A549 (cell line): ENCODE measurements around the gene TBX18. TPM values are rescaled to one million over a fixed set of nuclear protein-coding genes. Genes with fewer than 3 reads are reported as not detected.

Experiments
- ATAC-seq, 2 experiments: fragments of 200-7000 bp in 1 of 2; fragments of >200 bp in 1 of 2; cut with Nextera tagmentation in 1 of 2; cut with Tn5 transposase in 1 of 2; 3 replicates each; pipeline versions ENCODE4 v1.8.0 to v1.9.1; 2018 to 2020; ENCODE audit warnings: mild to moderate bottlenecking in 1 of 2, moderate library complexity in 1 of 2
- CTCF ChIA-PET: fragments of 300-600 bp; sonication (Branson Sonifier 250); formaldehyde crosslinking; extraction: SDS; loops from one replicate; lab custom pipeline; 2021; ENCODE audit warnings: antibody characterized with exemption, inconsistent platforms; lab: Yijun Ruan, JAX
- POLR2A ChIA-PET: fragments of 350-600 bp; formaldehyde crosslinking; extraction: SDS; loops from one replicate; lab custom pipeline; 2021; ENCODE audit warnings: antibody characterized with exemption, inconsistent platforms; lab: Yijun Ruan, JAX
- DNase-seq, 2 experiments: peaks; one replicate each; pipeline versions ENCODE4 v3.0.0 to v3.0.0-alpha.2; 2011 to 2016; ENCODE audit warnings: low read depth in 1 of 2, low spot score in 1 of 2
- FAIRE-seq: peaks from 2 replicates; lab custom pipeline; 2011; peaks lifted over from hg19 to GRCh38; lab: Jason Lieb, UNC
- H3K27ac ChIP-seq, 2 experiments: fragments of >200 bp; sonication (Bioruptor Twin); formaldehyde crosslinking; 3 replicates each; pipeline ENCODE4 v1.5.1; 2016 to 2017
- H3K4me1 ChIP-seq: fragments of >200 bp; sonication (Bioruptor Twin); formaldehyde crosslinking; 3 replicates; pipeline ENCODE4 v1.6.1; 2016
- H3K4me2 ChIP-seq: fragments of >200 bp; sonication (Bioruptor Twin); formaldehyde crosslinking; 3 replicates; pipeline ENCODE4 v1.6.1; 2016
- H3K4me3 ChIP-seq: fragments of >200 bp; sonication (Bioruptor Twin); formaldehyde crosslinking; 3 replicates; pipeline ENCODE4 v1.5.1; 2016
- H3K9me3 ChIP-seq: fragments of >200 bp; sonication (Bioruptor Twin); formaldehyde crosslinking; 3 replicates; pipeline ENCODE4 v1.6.1; 2016
- CBX2 ChIP-seq: fragments of 200-600 bp; sonication (generic); IDR thresholded peaks from 2 replicates; pipeline ENCODE4 v1.6.1; 2016; ENCODE audit warnings: low read depth, mild to moderate bottlenecking, borderline replicate concordance
- CEBPB ChIP-seq, 2 experiments: fragments of >200 bp in 1 of 2; sonication (Bioruptor Twin) in 1 of 2; formaldehyde crosslinking in 1 of 2; IDR thresholded peaks; 2 replicates each; pipeline ENCODE4 v1.6.1; 2012 to 2016
- EP300 ChIP-seq, 2 experiments: fragments of >200 bp; sonication (Bioruptor Twin); formaldehyde crosslinking; IDR thresholded peaks; 2 replicates in 1 of 2; 3 replicates in 1 of 2; pipeline ENCODE4 v1.6.1; 2016 to 2017
- ESRRA ChIP-seq: fragments of 150-350 bp; IDR thresholded peaks from 2 replicates; pipeline ENCODE4 v1.6.1; 2014; ENCODE audit warnings: mild to moderate bottlenecking, low read length, borderline replicate concordance
- FOSL2 ChIP-seq, 2 experiments: fragments of 450-650 bp in 1 of 2; fragments of >200 bp in 1 of 2; sonication (Bioruptor Twin) in 1 of 2; formaldehyde crosslinking; IDR thresholded peaks; 2 replicates each; pipeline versions ENCODE4 v1.5.0 to v1.6.1; 2016 to 2020; ENCODE audit warnings: mild to moderate bottlenecking in 1 of 2, moderate library complexity in 1 of 2
- FOXS1 ChIP-seq: fragments of 250-450 bp; sonication (Bioruptor Pico); IDR thresholded peaks from 2 replicates; pipeline ENCODE4 v1.5.0; 2020; ENCODE audit warnings: mild to moderate bottlenecking, moderate library complexity
- HOXA7 ChIP-seq: fragments of 250-450 bp; sonication (Bioruptor Pico); IDR thresholded peaks from 2 replicates; pipeline ENCODE4 v1.5.0; 2020; ENCODE audit warnings: mild to moderate bottlenecking, moderate library complexity
- KDM1A ChIP-seq: fragments of 200-600 bp; sonication (generic); IDR thresholded peaks from 2 replicates; pipeline ENCODE4 v1.6.1; 2016; ENCODE audit warnings: low read depth, mild to moderate bottlenecking
- KDM5A ChIP-seq: fragments of 200-600 bp; sonication (generic); IDR thresholded peaks from 2 replicates; pipeline ENCODE4 v1.6.1; 2016; ENCODE audit warnings: antibody characterized with exemption, mild to moderate bottlenecking
- MAFK ChIP-seq: fragments of 450-650 bp; IDR thresholded peaks from 2 replicates; pipeline ENCODE4 v1.6.1; 2014; ENCODE audit not compliant: partially characterized antibody
- MAZ ChIP-seq: fragments of 150-350 bp; IDR thresholded peaks from 2 replicates; pipeline ENCODE4 v1.6.1; 2014; ENCODE audit warnings: antibody characterized with exemption, low read depth, low read length, borderline replicate concordance
- RARB ChIP-seq: fragments of 250-450 bp; sonication (Bioruptor Pico); IDR thresholded peaks from 2 replicates; pipeline ENCODE4 v1.8.0; 2021; ENCODE audit warnings: mild to moderate bottlenecking, moderate library complexity
- RCOR1 ChIP-seq: fragments of 150-350 bp; IDR thresholded peaks from 2 replicates; pipeline ENCODE4 v1.6.1; 2014; ENCODE audit warnings: antibody characterized with exemption, low read length, low read depth
- RNF2 ChIP-seq: fragments of 200-600 bp; sonication (generic); IDR thresholded peaks from 2 replicates; pipeline ENCODE4 v1.6.1; 2016; ENCODE audit warnings: low read depth, mild to moderate bottlenecking, antibody characterized with exemption, moderate library complexity, borderline replicate concordance
- SREBF2 ChIP-seq: fragments of 450-650 bp; IDR thresholded peaks from 2 replicates; pipeline ENCODE4 v1.6.1; 2014; ENCODE audit warnings: mild to moderate bottlenecking, moderate library complexity
- TFCP2L1 ChIP-seq: fragments of 250-450 bp; sonication (Bioruptor Pico); IDR thresholded peaks from 2 replicates; pipeline ENCODE4 v1.5.0; 2021; ENCODE audit warnings: mild to moderate bottlenecking
- TP53 ChIP-seq: fragments of 250-450 bp; sonication (Bioruptor Pico); IDR thresholded peaks from 2 replicates; pipeline ENCODE4 v1.5.0; 2021; ENCODE audit warnings: mild to moderate bottlenecking, moderate library complexity
- ZC3H11A ChIP-seq: fragments of 450-650 bp; IDR thresholded peaks from 2 replicates; pipeline ENCODE4 v1.6.1; 2014; ENCODE audit warnings: antibody characterized with exemption, mild to moderate bottlenecking
- ZFP36 ChIP-seq: fragments of 450-650 bp; IDR thresholded peaks from 2 replicates; pipeline ENCODE4 v1.6.1; 2014; ENCODE audit warnings: borderline replicate concordance; ENCODE audit not compliant: partially characterized antibody
- ZSCAN20 ChIP-seq: fragments of 250-450 bp; sonication (Bioruptor Pico); IDR thresholded peaks from 2 replicates; pipeline ENCODE4 v1.8.0; 2022; ENCODE audit warnings: mild to moderate bottlenecking, moderate library complexity
- WGBS: methylation state at CpG from one replicate; pipeline ENCODE4 v1.1.6; 2017; ENCODE audit errors: missing lambda C conversion rate; 5-methylcytosine and 5-hydroxymethylcytosine counted together
- polyA plus RNA-seq, 4 experiments: library from polyadenylated mRNA; depleted of rRNA in 3 of 4; stranded (reverse); fragments of >200 nt; fragmentation: RNase III in 1 of 4; extraction: RNeasy Plus Mini Kit Qiagen cat#74134 plus additional on column Dnase treatment in 1 of 4; gene quantifications; 2 replicates in 3 of 4; 3 replicates in 1 of 4; pipeline ENCODE4 v1.2.3, GENCODE V29; 2011 to 2017
- TF ChIP-seq, protein P1 (sequence below): fragments of 250-450 bp; sonication (Bioruptor Pico); IDR thresholded peaks from 2 replicates; pipeline ENCODE4 v1.5.0; 2021; ENCODE audit warnings: mild to moderate bottlenecking, moderate library complexity, borderline replicate concordance
- TF ChIP-seq, protein P2 (sequence below): IDR thresholded peaks from 2 replicates; pipeline ENCODE4 v1.6.1; 2012; ENCODE audit warnings: low read depth, borderline replicate concordance
- TF ChIP-seq, protein P3 (sequence below): IDR thresholded peaks from 2 replicates; pipeline ENCODE4 v1.6.1; 2012
- TF ChIP-seq, protein P4 (sequence below): fragments of >200 bp; sonication (Bioruptor Twin); formaldehyde crosslinking; IDR thresholded peaks from 3 replicates; pipeline ENCODE4 v1.5.1; 2016

The TBX18 gene
- polyA plus RNA-seq, 2 of the 4 experiments (the other 2 are of a cell fraction), result 20.8 to 67.4 TPM

DNA sequence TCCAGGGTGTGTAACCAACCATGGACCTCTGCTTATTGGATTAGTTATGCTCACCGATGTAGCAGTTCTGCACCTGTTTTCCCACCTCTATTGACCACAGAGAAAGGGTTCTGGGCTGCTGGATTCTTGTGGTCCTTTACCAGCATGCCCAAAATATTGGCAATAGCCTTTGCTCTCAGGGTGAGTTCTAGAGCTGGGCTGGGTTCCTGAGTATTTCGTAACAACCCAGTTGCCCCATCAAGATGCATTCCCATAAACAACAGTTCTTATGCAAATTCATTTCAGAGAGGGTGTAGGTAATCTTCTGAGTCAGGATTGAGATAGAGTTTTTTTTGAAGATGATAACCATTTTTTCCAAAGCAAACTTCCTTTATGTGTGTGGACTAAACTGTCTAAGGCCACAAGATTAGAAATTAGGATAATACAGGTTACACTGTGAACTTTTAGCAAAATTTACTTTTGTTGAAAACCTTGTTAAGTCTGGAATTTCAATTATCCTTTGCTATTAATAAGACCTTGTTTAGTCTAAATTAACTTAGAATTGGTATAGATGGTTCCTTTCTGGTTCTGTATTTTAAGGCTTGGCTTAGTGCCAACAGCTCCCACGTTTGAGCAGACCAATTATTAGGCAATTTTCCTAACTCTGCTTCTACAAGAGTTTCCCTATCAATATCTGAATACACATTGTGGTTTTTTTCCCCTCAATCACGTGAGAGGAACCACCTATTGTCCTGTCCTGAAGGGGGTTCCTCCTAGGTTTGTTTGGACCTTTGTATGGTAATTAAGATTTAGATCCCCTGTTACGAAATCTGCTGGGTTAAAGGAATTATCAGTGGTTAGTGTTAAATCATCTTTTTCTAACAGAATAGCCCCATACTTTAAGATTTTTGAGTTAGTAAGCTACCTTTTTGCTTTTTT, 46.1 kb downstream of the TBX18 start:
- ChIA-PET POLR2A (no interaction called here), CTCF (interaction anchor here (1.3 kb wide), 1 partner anchor 44 kb away, joined by 3 read pairs; no protein-coding TSS in a partner anchor)
- Histone ChIP-seq H3K4me1 (no peaks in the 10 kb centered on the region), H3K27ac (no peak overlapping the region), H3K9me3 (no peaks in the 10 kb centered on the region), H3K4me2 (no peak overlapping the region), H3K4me3 (no peak overlapping the region)
- ATAC-seq (no peak), DNase-seq (no peak), FAIRE-seq (no peak)
- 79% methylated on average over 5 of the region's 5 CpGs for WGBS
- no peak for TF ChIP-seq CEBPB (IDR thresholded peaks at IDR 0.05)
- no peak for TF ChIP-seq TFCP2L1 (CRISPR knock-in tag)
- no peak for TF ChIP-seq ZSCAN20 (CRISPR knock-in tag)
- TF ChIP-seq, protein P1, sequence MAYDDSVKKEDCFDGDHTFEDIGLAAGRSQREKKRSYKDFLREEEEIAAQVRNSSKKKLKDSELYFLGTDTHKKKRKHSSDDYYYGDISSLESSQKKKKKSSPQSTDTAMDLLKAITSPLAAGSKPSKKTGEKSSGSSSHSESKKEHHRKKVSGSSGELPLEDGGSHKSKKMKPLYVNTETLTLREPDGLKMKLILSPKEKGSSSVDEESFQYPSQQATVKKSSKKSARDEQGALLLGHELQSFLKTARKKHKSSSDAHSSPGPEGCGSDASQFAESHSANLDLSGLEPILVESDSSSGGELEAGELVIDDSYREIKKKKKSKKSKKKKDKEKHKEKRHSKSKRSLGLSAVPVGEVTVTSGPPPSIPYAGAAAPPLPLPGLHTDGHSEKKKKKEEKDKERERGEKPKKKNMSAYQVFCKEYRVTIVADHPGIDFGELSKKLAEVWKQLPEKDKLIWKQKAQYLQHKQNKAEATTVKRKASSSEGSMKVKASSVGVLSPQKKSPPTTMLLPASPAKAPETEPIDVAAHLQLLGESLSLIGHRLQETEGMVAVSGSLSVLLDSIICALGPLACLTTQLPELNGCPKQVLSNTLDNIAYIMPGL, result no peak
- no peak for TF ChIP-seq RARB (CRISPR knock-in tag)
- TF ChIP-seq ZFP36, result no peak
- no peak for TF ChIP-seq KDM1A

DNA sequence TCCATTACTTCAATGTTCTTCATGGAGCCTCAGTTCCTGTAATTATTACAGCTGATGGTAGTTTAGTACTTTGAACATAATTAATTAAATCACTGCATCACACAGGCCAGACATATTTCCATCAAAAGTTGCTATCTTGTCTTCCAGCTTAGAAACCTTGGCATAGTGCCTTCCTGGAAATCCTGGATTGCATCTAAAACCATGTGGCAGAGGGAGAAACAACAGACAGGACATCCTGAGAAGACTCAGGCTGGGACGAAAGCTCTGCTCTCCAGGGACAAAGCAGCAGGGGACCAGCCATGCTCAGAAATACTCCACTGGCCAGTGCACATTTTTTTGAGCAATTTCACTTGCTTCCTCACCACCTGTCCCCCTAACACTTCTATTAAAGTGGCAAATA, 55.3 kb downstream of the TBX18 start:
- CTCF ChIA-PET, result no interaction called here

DNA sequence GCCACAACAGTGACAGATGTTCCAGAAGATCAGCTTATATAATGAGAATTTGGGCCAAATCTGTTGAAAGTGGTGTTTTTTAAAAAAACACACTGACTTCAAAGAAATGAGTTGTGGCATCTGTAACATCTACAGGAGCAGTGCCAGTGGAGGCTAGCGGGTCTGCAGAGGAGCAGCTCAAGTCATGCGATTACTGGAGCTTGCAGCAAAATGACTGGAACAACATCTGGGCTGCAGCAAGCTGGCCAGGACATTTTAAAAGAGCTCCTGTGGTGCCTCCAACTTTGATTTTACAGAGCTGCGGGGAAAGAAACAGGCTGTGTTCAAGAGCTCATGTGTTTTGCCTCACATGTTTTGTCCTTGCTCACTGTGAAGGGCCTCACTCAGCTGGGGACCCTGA, 57.2 kb downstream of the TBX18 start:
- Histone ChIP-seq H3K4me1 (no peaks in the 10 kb centered on the region), H3K27ac (no peak overlapping the region), H3K9me3 (no peaks in the 10 kb centered on the region), H3K4me3 (no peak overlapping the region), H3K4me2 (no peak overlapping the region)
- FAIRE-seq (no peak), DNase-seq (no peak), ATAC-seq (no peak)
- no peak for TF ChIP-seq SREBF2
- TF ChIP-seq RCOR1, result no peak
- no peak for TF ChIP-seq CBX2
- no peak for TF ChIP-seq TFCP2L1 (CRISPR knock-in tag)
- TF ChIP-seq, protein P2, sequence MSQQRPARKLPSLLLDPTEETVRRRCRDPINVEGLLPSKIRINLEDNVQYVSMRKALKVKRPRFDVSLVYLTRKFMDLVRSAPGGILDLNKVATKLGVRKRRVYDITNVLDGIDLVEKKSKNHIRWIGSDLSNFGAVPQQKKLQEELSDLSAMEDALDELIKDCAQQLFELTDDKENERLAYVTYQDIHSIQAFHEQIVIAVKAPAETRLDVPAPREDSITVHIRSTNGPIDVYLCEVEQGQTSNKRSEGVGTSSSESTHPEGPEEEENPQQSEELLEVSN, result no peak
- TF ChIP-seq TP53 (CRISPR knock-in tag), result no peak
- no peak for TF ChIP-seq MAZ
- no peak for TF ChIP-seq EP300 (IDR thresholded peaks at IDR 0.05)
- no peak for TF ChIP-seq FOSL2 (IDR thresholded peaks at IDR 0.05)
- no peak for TF ChIP-seq FOSL2 (CRISPR knock-in tag; IDR thresholded peaks at IDR 0.05)
- TF ChIP-seq, protein P3, sequence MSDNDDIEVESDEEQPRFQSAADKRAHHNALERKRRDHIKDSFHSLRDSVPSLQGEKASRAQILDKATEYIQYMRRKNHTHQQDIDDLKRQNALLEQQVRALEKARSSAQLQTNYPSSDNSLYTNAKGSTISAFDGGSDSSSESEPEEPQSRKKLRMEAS, result no peak
- CTCF ChIA-PET, result no interaction called here
- POLR2A ChIA-PET, result no interaction called here
- WGBS, result 100% methylated on average over 3 of the region's 3 CpGs

More for the DNA sequence above, 55.3 kb downstream of the TBX18 start:
- no peak for TF ChIP-seq TP53 (CRISPR knock-in tag)
- no peak for TF ChIP-seq FOSL2 (IDR thresholded peaks at IDR 0.05)
- no peak for TF ChIP-seq FOSL2 (CRISPR knock-in tag; IDR thresholded peaks at IDR 0.05)
- no peak for TF ChIP-seq FOXS1 (CRISPR knock-in tag)
- TF ChIP-seq HOXA7 (CRISPR knock-in tag), result no peak
- no peak for TF ChIP-seq KDM5A
- TF ChIP-seq, protein P4, sequence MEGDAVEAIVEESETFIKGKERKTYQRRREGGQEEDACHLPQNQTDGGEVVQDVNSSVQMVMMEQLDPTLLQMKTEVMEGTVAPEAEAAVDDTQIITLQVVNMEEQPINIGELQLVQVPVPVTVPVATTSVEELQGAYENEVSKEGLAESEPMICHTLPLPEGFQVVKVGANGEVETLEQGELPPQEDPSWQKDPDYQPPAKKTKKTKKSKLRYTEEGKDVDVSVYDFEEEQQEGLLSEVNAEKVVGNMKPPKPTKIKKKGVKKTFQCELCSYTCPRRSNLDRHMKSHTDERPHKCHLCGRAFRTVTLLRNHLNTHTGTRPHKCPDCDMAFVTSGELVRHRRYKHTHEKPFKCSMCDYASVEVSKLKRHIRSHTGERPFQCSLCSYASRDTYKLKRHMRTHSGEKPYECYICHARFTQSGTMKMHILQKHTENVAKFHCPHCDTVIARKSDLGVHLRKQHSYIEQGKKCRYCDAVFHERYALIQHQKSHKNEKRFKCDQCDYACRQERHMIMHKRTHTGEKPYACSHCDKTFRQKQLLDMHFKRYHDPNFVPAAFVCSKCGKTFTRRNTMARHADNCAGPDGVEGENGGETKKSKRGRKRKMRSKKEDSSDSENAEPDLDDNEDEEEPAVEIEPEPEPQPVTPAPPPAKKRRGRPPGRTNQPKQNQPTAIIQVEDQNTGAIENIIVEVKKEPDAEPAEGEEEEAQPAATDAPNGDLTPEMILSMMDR, result no peak
- TF ChIP-seq MAFK, result no peak
- TF ChIP-seq ESRRA, result no peak
- no peak for TF ChIP-seq CBX2
- no peak for TF ChIP-seq SREBF2
- TF ChIP-seq MAZ, result no peak
- no peak for TF ChIP-seq ZC3H11A
- TF ChIP-seq RNF2, result no peak
- TF ChIP-seq, all 56 proteins: peak for 0
- POLR2A ChIA-PET, result no interaction called here
- no peak for DNase-seq
- 89% methylated on average over 1 of the region's 1 CpG for WGBS
- no peak for ATAC-seq
- Histone ChIP-seq H3K27ac (no peak overlapping the region), H3K4me2 (no peak overlapping the region), H3K4me3 (no peak overlapping the region), H3K4me1 (no peaks in the 10 kb centered on the region), H3K9me3 (no peaks in the 10 kb centered on the region)
- no peak for FAIRE-seq
